ENCODE results near the gene STX7.

Gene STX7

DNA sequence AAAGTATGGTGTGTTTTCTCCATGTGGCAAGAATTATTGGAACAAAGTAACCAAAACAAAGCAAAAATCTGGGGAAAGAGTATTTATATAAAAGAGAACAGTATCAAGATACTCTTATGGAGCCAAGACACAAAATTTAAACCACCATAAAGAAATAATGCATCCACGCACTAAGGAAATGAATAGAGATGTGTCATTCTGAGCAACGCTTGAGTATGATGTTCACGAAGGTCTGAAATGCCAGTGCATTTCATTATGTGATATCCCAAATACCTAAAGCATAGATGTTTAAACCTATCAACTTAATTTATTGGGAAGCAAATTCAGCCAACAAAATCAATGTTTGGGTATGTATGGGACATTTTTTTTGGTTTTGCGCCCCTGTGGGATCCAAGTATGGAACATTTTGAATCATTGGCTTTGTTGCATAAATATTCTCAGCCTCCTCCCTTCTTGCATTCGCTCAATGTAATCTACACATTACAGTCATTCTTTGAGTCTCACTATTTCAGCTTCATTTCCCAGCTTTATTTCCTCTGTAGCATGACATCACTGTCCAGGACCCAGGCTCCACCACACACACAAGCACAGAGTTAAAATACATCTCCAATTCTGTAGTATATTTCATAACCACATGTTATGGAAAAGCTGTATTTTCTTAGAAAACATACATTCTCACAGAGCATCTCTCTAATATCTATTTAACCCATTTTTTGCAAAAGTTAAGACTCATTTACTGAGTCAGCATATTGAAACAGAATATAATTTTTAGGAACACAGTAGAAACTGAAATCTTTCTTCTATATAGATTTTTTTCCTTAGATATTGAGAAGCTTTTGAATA, 100.0 kb downstream of the STX7 start:
- DNase-seq (ENCODE audit: low read depth): no peak

DNA sequence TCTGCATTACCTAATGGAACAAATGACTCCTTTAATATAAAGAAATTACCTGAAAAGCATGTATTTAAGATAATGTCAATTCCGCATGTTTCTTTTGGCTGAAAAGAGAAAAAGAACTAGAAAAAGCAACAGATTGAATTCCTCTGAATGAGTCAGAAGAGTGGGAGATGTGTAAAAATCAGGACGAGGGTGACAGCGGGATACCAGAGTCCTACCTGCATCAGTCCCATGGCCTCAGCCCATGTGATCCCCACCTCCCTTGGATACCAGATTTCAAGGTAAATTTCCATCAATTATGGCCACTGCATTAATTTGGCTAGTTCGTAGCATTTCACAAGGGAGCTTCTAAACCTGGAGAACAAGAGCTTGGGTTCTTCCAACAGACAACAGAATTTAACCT, 101.6 kb downstream of the STX7 start:
- no peak for DNase-seq (ENCODE audit: low read depth)

DNA sequence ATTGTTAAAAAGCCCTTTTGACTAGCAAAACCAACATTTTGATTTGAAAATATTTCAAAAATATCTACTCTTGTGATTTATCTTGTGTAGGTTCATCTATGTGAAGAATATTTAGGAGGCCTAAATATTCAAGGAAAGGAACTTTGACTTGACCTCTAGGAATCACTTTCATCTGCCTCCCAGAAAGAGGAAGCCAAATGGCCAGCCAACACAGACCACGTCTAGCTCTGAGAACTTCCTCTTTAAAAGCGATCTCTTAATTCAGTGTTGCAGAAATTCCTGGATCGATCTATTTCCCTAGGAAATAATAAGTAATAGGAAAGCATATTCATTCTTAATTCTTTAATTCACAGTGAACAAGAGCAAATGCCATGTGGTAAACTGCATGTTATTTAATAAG, 102.1 kb downstream of the STX7 start:
- no peak for DNase-seq (ENCODE audit: low read depth)

DNA sequence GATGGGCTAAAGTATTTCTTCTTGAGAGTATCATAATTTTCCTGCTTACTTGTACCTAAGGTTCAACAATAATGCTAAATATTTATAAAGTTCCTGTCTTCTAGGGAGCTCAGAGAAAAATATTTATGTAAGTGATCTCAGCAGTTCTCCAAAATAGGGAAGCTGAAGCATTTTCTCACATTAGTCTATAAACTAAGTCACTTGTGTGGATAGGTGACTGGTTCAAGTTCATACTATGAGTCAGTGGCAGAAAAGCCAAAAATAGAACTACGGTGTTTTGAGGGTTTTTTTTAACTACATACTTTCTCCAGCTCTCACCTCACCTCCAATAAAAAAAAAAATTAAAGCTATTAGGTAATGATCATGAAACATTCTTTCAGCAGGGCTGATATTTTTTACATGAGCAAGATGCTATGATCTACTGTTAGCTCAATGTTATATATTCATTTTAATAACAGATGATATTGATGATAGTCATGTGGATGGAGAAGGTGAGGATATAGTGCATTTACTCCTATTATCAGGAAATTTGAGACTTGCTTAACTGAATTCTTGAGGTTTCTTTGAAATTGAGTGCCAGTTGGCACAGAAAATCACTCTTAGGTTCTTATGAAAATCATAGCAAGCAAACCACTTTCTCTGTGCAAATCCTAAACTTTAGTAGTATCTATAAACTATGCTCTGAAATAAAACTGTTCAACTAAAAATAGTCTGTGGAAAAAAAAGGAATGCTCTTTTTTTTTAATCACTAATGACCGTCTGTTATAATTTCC, 107.6 kb downstream of the STX7 start:
- no peak for DNase-seq (ENCODE audit: low read depth)

DNA sequence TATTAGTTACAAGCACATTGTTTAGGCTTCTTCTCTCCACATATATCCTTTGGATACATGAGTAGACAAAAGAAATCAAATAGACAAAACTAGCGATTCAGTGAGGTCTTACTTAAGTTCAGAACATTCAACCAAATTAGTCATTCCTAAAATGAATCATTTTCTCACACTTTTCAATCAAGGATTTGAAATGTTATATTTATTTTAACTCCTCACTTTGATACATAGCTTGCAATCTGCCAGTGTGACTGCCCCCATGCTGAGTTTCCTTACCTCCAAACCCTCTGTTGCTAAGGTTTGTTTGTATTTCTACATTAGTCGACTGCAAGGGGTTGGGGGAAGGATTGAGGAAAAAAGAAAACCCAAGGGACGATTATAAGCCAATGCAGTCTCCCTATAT, 108.2 kb downstream of the STX7 start:
- DNase-seq (ENCODE audit: low read depth): no peak

DNA sequence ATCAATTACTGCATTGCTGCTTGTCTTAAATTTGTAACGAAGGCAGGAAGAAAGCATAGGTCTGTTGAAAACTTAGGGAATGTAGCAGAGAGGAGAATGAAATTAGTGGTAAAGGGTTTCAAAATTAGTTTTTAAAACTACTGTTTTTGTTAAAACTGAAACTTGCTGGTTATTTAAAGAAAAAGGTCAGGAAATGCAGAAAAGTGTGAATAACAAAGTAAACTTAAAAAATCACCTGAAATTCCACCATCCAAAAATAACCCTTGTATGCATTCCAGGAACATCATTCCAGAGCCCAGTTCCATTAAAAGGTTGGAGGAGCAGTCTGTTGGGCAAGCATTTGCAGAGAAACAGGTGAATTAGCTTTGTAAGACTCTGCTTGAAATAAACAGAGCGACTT, 108.6 kb downstream of the STX7 start:
- no peak for DNase-seq (ENCODE audit: low read depth)

DNA sequence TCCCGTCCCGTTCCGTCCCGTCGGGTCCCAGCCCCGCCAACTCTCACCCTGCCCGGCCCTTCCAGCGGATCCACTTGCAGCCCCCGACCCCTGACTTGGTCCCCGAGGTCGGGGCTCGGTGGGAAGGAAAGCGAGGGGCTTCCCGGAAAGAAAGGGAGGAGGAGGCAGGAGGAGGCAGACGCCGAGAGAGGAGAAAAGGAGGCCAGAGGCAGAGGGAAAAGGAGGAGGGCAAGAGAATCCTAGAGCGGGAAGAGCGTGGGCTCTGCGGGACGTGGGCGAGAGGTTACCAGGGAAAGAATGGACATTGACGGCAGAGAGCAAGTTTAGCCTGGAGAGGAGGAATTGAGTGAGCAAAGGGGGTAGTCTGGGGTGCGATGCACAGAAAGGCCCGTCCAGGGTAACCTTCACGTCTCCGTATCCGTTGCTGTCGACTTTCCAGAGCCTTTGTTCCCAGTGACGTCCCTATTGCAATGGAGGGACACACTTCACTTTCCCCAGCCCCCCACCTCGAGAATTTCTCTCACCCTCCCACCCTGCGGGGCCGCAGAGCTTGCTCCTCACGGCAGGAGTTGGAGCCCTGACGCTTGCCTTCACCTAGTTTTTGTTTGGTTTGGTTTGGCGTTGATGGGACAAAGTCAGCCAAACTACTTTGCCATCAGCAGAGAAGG, 111.2 kb downstream of the STX7 start:
- DNase-seq (ENCODE audit: low read depth): no peak

DNA sequence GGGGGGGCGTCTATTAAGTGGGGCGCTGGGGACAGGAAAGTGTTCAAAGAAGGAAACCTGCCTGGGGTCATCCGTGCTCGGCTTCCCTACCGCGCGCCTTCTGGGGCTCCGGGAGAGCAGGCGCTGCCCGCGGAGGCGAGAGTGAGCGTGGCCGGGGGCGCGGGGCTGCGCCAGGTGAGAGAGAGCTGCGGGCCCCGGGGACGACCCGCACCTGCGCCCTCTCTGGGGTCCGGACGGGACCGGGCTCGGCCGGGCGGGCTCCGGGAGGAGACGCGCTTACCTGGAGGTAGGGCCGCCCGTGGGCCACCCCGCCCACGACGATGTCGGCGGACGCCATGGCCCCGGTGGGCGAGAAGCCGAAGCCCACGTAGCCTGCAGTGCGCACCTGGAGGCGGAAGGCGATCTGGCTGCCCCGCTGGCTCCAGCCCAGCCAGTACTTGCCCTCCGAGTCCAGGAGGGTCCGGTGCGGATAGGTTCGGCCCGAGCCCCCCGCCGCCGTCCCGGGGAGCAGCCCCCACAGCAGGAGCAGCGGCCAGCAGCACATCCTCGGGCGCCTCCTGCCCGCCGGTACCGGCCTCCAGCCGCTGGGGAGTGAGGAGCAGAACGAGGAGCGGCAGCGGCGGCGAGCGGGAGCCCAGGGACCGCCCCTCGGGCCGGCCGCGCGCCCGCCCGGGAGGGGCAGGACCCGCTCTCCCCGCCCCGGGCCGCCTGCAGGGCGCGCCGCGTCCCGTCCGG, 111.9 kb downstream of the STX7 start, which contains the start of gene MOXD1:
Gene MOXD1, minus strand, starts transcription at position 593 of the 735 bp plus-strand sequence. Its CDS starts 49 bp downstream, at position 544.
- peak; percentile 39 for DNase-seq (ENCODE audit: low read depth)

DNA sequence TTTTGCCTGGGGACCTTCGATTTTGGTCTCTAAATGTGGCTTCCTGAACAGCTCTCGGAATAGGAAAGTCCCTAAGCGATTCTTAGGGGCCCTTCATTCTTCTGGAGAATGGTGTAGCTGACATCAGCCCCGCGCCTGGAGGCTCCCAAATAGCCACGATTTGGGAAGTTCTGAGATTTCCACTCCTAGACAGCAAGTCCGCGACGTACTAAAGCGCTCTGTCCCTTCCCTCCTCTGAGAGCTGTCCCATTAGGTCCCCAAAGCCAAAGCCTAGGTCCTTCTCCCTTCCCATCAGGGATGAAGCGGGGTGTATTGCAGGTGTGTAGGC, 112.4 kb downstream of the STX7 start:
- DNase-seq (ENCODE audit: low read depth): no peak

DNA sequence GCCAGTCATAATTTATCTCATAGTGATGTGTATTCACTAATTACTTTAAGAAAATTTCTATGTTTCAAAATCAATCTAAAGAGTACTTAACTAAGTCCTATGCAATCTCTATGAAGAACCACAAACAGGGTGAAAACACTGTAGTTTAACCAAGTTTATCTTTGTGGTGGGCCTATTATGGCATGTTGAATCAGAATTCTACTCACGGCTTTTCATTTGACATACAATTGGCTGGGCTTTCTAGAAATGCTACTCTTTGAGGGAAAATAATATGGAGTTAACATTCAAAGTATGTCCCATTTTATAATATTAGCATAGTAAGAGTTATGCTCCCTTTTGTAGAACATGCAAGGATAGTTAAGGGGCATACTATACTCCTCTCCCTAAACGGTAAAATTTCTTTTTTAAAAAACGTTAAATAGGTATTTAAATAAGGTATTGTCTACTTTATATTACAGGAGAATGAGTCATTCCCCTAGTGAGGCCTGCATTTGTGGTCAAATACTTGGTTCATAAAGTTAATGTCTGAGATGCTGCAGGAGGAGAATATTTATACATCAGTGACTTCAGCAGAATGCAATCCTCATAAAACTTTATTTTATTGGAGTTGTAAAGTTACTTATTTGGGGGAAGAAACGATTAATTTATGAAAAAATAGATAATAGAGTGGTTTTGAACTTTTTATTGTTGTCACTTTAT, 113.4 kb downstream of the STX7 start:
- no peak for DNase-seq (ENCODE audit: low read depth)
